ENCODE measurements around the gene ZAP70.
"Not testable (repeated sequence)": the region's sequence is repeated elsewhere in the genome, so short reads cannot be mapped to it uniquely, and the experiment has no call there.

Gene ZAP70

DNA sequence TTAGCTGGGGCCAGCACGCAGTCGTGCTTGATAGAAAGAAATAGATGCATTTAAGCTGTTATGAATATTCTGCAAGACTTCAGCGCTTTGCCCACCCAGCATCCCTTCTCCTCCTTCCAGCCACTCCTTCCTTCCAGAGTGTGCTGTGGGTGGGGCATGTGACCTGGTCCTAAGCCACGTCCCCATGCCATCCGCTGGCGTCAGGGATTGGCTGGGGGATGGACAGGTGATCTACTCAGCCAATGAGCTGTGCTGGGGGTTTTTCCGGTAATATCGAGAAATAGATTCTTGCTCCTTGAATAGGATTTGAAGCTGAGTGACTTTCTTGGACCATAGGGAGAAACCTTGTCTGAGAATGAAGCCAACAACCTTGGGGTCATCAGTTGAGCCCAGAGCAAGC lies 4.8 kb upstream of the ZAP70 start:
- DNase-seq: no peak
- Histone ChIP-seq H3K56ac (ENCODE audit: low read length) (no peak overlapping the region), H3K79me2 (ENCODE audit: control insufficient read depth, insufficient read depth, low read length) (no peaks in the 10 kb centered on the region), H2BK120ac (ENCODE audit: low read depth, low read length) (no peak overlapping the region), H3K4me2 (ENCODE audit: low read length) (no peak overlapping the region), H3K23ac (ENCODE audit: low read length) (no peak overlapping the region), H3K79me1 (ENCODE audit: low read length) (no peaks in the 10 kb centered on the region), H3K18ac (ENCODE audit: low read length) (no peak overlapping the region), H3K4ac (ENCODE audit: low read depth, low read length) (no peak overlapping the region), H4K8ac (ENCODE audit: low read depth, low read length) (no peak overlapping the region), H2BK15ac (replicated peaks; ENCODE audit: low read depth) (no peak overlapping the region), H3K4me3 (ENCODE audit: low read length) (no peak overlapping the region), H3K27ac (ENCODE audit: low read depth, low read length) (no peak overlapping the region), H3K27me3 (ENCODE audit: insufficient read depth, low read length, poor library complexity) (no peaks in the 10 kb centered on the region), H3K36me3 (ENCODE audit: control insufficient read depth, insufficient read depth, low read length) (no peaks in the 10 kb centered on the region), H2BK5ac (ENCODE audit: low read length) (no peak overlapping the region), H2AK5ac (ENCODE audit: low read length) (no peak overlapping the region), H3K4me1 (ENCODE audit: control insufficient read depth, low read depth, low read length) (peaks cover 10% of the 10 kb centered on the region), H3K9ac (ENCODE audit: low read length) (no peak overlapping the region), H4K5ac (ENCODE audit: low read length) (no peak overlapping the region)
- WGBS (ENCODE audit: extremely low coverage, insufficient coverage, low lambda C conversion rate): no CpG with 5 or more reads among the region's 8 CpGs

DNA sequence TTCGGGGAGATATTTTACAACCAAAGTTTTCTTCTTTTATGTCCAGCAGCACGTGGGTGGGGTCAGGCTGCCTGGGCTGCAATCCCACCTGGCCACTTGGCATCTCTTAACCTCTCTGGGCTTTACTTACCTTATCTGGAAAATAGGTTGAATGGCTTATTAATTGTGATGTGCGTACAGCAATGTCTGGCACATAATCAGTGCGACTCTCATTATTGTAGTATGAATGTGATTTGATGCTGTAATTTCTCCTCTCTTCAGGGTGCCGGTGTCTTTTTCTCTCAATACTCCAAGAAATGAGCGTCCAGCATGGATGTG lies 2.0 kb upstream of the ZAP70 start:
- H3K4me3 ChIP-seq (ENCODE audit: low read length): no peak overlapping the region
- H2BK15ac ChIP-seq (replicated peaks; ENCODE audit: low read depth): no peak overlapping the region
- peak overlapping the region; percentile 93 for H3K4ac ChIP-seq (ENCODE audit: low read depth, low read length)
- WGBS (ENCODE audit: extremely low coverage, insufficient coverage, low lambda C conversion rate): no CpG with 5 or more reads among the region's 6 CpGs
- no peak overlapping the region for H3K23ac ChIP-seq (ENCODE audit: low read length)
- no peak overlapping the region for H4K8ac ChIP-seq (ENCODE audit: low read depth, low read length)
- peak overlapping the region; percentile 94 for H3K27ac ChIP-seq (ENCODE audit: low read depth, low read length)
- H3K9ac ChIP-seq (ENCODE audit: low read length): peak overlapping the region; percentile 56
- peak overlapping the region; percentile 97 for H2BK5ac ChIP-seq (ENCODE audit: low read length)
- no peaks in the 10 kb centered on the region for H3K79me1 ChIP-seq (ENCODE audit: low read length)
- no peaks in the 10 kb centered on the region for H3K27me3 ChIP-seq (ENCODE audit: insufficient read depth, low read length, poor library complexity)
- peak overlapping the region; percentile 76 for H2AK5ac ChIP-seq (ENCODE audit: low read length)
- H4K5ac ChIP-seq (ENCODE audit: low read length): peak overlapping the region; percentile 68
- H3K79me2 ChIP-seq (ENCODE audit: control insufficient read depth, insufficient read depth, low read length): no peaks in the 10 kb centered on the region
- peak overlapping the region; percentile 90 for H2BK120ac ChIP-seq (ENCODE audit: low read depth, low read length)
- no peak for DNase-seq
- H3K4me2 ChIP-seq (ENCODE audit: low read length): no peak overlapping the region
- H3K36me3 ChIP-seq (ENCODE audit: control insufficient read depth, insufficient read depth, low read length): no peaks in the 10 kb centered on the region
- peaks cover 12% of the 10 kb centered on the region for H3K4me1 ChIP-seq (ENCODE audit: control insufficient read depth, low read depth, low read length)
- peak overlapping the region; percentile 86 for H3K18ac ChIP-seq (ENCODE audit: low read length)
- H3K56ac ChIP-seq (ENCODE audit: low read length): peak overlapping the region; percentile 83

DNA sequence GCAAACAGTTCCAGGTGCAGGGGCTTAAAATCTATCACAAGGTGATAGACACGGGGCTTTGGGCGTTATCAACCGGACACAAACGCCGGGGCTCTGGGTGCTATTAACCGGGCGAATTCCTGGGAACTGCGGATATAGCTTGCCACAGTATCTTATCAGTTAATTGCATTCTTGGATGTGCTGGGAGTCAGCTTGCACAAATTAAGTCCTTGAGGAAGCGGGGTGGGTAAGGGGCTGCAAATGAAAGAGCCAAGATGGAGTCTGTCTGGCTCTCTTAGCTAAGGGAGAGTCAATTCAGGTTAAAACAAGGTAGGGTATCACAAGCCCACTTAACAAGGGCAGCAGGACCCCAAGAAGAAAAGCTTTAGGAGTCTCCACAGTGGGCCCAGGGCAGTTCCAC lies 1.2 kb upstream of the ZAP70 start:
- Histone ChIP-seq H2BK5ac (ENCODE audit: low read length) (peak overlapping the region; percentile 98), H3K27ac (ENCODE audit: low read depth, low read length) (peak overlapping the region; percentile 81), H3K56ac (ENCODE audit: low read length) (peak overlapping the region; percentile 86), H2BK120ac (ENCODE audit: low read depth, low read length) (peak overlapping the region; percentile 93), H3K18ac (ENCODE audit: low read length) (peak overlapping the region; percentile 92), H3K4ac (ENCODE audit: low read depth, low read length) (peak overlapping the region; percentile 96), H3K4me1 (ENCODE audit: control insufficient read depth, low read depth, low read length) (peaks cover 12% of the 10 kb centered on the region)
- not testable (repeated sequence) for H3K27me3 ChIP-seq (ENCODE audit: insufficient read depth, low read length, poor library complexity); H2BK15ac ChIP-seq (replicated peaks; ENCODE audit: low read depth); H3K79me1 ChIP-seq (ENCODE audit: low read length); H3K9ac ChIP-seq (ENCODE audit: low read length); H2AK5ac ChIP-seq (ENCODE audit: low read length); H3K23ac ChIP-seq (ENCODE audit: low read length); H4K8ac ChIP-seq (ENCODE audit: low read depth, low read length); H3K4me2 ChIP-seq (ENCODE audit: low read length); H4K5ac ChIP-seq (ENCODE audit: low read length); H3K36me3 ChIP-seq (ENCODE audit: control insufficient read depth, insufficient read depth, low read length); H3K79me2 ChIP-seq (ENCODE audit: control insufficient read depth, insufficient read depth, low read length); H3K4me3 ChIP-seq (ENCODE audit: low read length)
- DNase-seq: peak; percentile 82
- no CpG with 5 or more reads among the region's 9 CpGs for whole genome bisulfite sequencing (ENCODE audit: extremely low coverage, insufficient coverage, low lambda C conversion rate)

DNA sequence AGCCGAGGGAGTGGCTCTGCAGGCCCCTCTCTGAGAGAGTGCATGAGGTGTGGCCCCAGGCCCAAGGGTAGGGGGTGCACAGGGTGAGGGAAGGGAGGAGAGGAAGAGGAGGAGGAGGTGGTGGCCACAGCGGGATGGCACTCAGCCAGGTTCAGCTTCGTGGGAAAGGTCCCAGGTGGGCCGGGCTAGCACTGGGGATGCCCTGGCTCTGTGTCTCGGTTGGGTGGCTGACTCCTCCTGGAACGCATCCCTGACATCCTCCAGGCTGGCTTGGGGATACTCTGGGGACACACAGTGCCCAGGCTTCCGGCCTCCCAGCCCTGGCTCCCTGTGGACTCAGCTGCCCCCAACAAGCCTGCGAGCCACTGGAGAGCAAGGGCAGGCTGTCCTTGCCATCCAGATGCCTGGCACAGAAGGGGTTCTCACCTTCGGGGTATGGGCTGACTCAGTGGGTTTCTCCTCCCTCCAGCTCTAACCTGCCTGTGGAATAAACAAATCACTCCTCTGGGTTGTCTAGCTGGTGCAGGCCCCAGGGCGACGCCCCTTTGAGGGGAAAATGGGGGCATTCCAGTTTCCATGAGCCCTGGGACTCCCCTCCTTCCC lies 582 bp upstream of the ZAP70 start:
- no peak overlapping the region for H4K5ac ChIP-seq (ENCODE audit: low read length)
- H3K4me1 ChIP-seq (ENCODE audit: control insufficient read depth, low read depth, low read length): peaks cover 12% of the 10 kb centered on the region
- WGBS (ENCODE audit: extremely low coverage, insufficient coverage, low lambda C conversion rate): no CpG with 5 or more reads among the region's 11 CpGs
- H3K9ac ChIP-seq (ENCODE audit: low read length): peak overlapping the region; percentile 16
- H3K4ac ChIP-seq (ENCODE audit: low read depth, low read length): peak overlapping the region; percentile 96
- H3K4me3 ChIP-seq (ENCODE audit: low read length): no peak overlapping the region
- H3K18ac ChIP-seq (ENCODE audit: low read length): peak overlapping the region; percentile 92
- H3K79me1 ChIP-seq (ENCODE audit: low read length): no peaks in the 10 kb centered on the region
- peak overlapping the region; percentile 98 for H2BK5ac ChIP-seq (ENCODE audit: low read length)
- H3K27me3 ChIP-seq (ENCODE audit: insufficient read depth, low read length, poor library complexity): no peaks in the 10 kb centered on the region
- H3K27ac ChIP-seq (ENCODE audit: low read depth, low read length): peak overlapping the region; percentile 81
- peak overlapping the region; percentile 86 for H3K56ac ChIP-seq (ENCODE audit: low read length)
- no peak overlapping the region for H4K8ac ChIP-seq (ENCODE audit: low read depth, low read length)
- no peaks in the 10 kb centered on the region for H3K36me3 ChIP-seq (ENCODE audit: control insufficient read depth, insufficient read depth, low read length)
- H2AK5ac ChIP-seq (ENCODE audit: low read length): peak overlapping the region; percentile 99
- H2BK120ac ChIP-seq (ENCODE audit: low read depth, low read length): peak overlapping the region; percentile 93
- DNase-seq: no peak
- no peak overlapping the region for H3K4me2 ChIP-seq (ENCODE audit: low read length)
- H3K23ac ChIP-seq (ENCODE audit: low read length): peak overlapping the region; percentile 83
- H3K79me2 ChIP-seq (ENCODE audit: control insufficient read depth, insufficient read depth, low read length): no peaks in the 10 kb centered on the region
- no peak overlapping the region for H2BK15ac ChIP-seq (replicated peaks; ENCODE audit: low read depth)

DNA sequence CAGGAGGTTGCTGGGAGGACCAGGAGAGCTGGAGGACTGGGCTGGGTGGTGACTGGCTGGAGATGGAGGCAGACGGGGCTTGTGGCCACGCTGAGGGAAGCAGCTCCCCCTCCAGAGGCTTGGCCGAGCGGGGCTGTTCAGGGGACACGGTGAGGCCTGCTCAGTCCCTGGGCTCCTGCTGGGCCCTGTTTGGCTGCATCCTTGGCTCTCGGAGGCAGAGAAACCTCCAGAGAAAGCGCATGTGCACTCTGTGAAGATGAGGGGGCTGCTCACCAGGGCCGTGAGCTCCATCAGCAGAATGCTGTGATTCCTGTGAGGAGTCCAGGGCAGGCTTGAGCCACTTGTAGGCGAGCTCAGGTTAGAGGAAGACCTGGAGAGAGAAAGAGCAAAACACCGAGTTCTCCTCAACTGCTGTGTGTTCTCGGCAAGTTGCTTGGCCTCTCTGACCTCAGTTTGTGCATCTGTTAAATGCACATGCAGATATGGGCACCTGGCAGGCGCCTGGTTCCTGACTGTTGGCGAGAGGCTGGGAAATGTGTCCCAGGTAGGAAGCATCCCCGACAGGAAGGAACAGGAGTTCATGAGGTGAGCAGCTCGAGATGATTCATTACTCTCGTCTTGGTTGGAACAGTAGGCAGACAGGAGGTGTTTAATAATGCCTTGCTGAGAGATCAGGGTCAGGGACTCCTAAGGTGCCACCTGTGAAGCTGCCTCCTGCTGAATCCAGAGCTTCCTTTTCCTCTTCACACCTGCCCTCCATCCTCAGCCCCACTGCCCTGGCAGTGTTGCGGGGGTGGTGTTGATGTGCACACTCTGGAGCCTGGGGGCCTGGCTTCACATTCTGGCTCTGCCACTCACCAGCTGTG lies 941 bp downstream of the ZAP70 start:
- Histone ChIP-seq H4K5ac (ENCODE audit: low read length) (no peak overlapping the region), H3K4ac (ENCODE audit: low read depth, low read length) (peak overlapping the region; percentile 46), H3K79me1 (ENCODE audit: low read length) (no peaks in the 10 kb centered on the region), H3K4me3 (ENCODE audit: low read length) (no peak overlapping the region), H2BK15ac (replicated peaks; ENCODE audit: low read depth) (no peak overlapping the region), H3K4me2 (ENCODE audit: low read length) (no peak overlapping the region), H3K23ac (ENCODE audit: low read length) (no peak overlapping the region), H2BK5ac (ENCODE audit: low read length) (peak overlapping the region; percentile 84), H4K8ac (ENCODE audit: low read depth, low read length) (no peak overlapping the region), H3K56ac (ENCODE audit: low read length) (peak overlapping the region; percentile 86), H3K18ac (ENCODE audit: low read length) (peak overlapping the region; percentile 24), H3K27ac (ENCODE audit: low read depth, low read length) (peak overlapping the region; percentile 32), H2BK120ac (ENCODE audit: low read depth, low read length) (peak overlapping the region; percentile 37), H3K9ac (ENCODE audit: low read length) (peak overlapping the region; percentile 48), H2AK5ac (ENCODE audit: low read length) (peak overlapping the region; percentile 29), H3K36me3 (ENCODE audit: control insufficient read depth, insufficient read depth, low read length) (no peaks in the 10 kb centered on the region), H3K79me2 (ENCODE audit: control insufficient read depth, insufficient read depth, low read length) (no peaks in the 10 kb centered on the region), H3K4me1 (ENCODE audit: control insufficient read depth, low read depth, low read length) (peaks cover 12% of the 10 kb centered on the region), H3K27me3 (ENCODE audit: insufficient read depth, low read length, poor library complexity) (no peaks in the 10 kb centered on the region)
- no peak for DNase-seq
- WGBS (ENCODE audit: extremely low coverage, insufficient coverage, low lambda C conversion rate): no CpG with 5 or more reads among the region's 17 CpGs

All from mesendoderm (in vitro differentiated cells).